WTC11 (cell line): ENCODE measurements around the gene VAV2. TPM values are rescaled to one million over a fixed set of nuclear protein-coding genes. Genes with fewer than 3 reads are reported as not detected.

Experiments
- ATAC-seq: fragments of 200-7000 bp; cut with Tn5 transposase; 2 replicates; pipeline ENCODE4 v1.10.0; 2021; ENCODE audit warnings: mild to moderate bottlenecking, moderate library complexity
- CTCF ChIA-PET: fragments of 300-600 bp; sonication (Branson Sonifier 250); formaldehyde crosslinking; loops from one replicate; lab custom pipeline; 2021; ENCODE audit warnings: antibody characterized with exemption; lab: Charles Lee
- POLR2A ChIA-PET: fragments of 350-600 bp; sonication (Branson Sonifier 250); formaldehyde crosslinking; loops from one replicate; lab custom pipeline; 2021; ENCODE audit warnings: antibody characterized with exemption; lab: Charles Lee
- DNase-seq: peaks from one replicate; pipeline ENCODE4 v3.0.0; 2021; ENCODE audit warnings: low spot score
- H3K27ac Mint-ChIP-seq: 2 replicates; pipeline ENCODE4 v1.8.0; 2021; ENCODE audit warnings: mixed read lengths
- H3K27me3 Mint-ChIP-seq: 2 replicates; pipeline ENCODE4 v1.8.0; 2021; ENCODE audit warnings: low read depth, mild to moderate bottlenecking, moderate library complexity, mixed read lengths
- H3K36me3 Mint-ChIP-seq: 2 replicates; pipeline ENCODE4 v1.8.0; 2021; ENCODE audit warnings: mixed read lengths
- H3K4me1 Mint-ChIP-seq: 2 replicates; pipeline ENCODE4 v1.8.0; 2022; ENCODE audit warnings: mixed read lengths
- H3K4me3 Mint-ChIP-seq: 2 replicates; pipeline ENCODE4 v1.8.0; 2021; ENCODE audit warnings: mild to moderate bottlenecking, moderate library complexity, mixed read lengths
- H3K9me3 Mint-ChIP-seq: 2 replicates; pipeline ENCODE4 v1.8.0; 2021; ENCODE audit warnings: mixed read lengths
- CREB1 ChIP-seq: sonication (generic); formaldehyde crosslinking; IDR thresholded peaks from 2 replicates; pipeline ENCODE4 v1.8.0; 2023; ENCODE audit warnings: mild to moderate bottlenecking, missing genetic modification reagents
- EMX1 ChIP-seq: fragments of 250-450 bp; sonication (Bioruptor Pico); IDR thresholded peaks from 2 replicates; pipeline ENCODE4 v1.8.0; 2021; ENCODE audit warnings: mild to moderate bottlenecking
- FOXK1 ChIP-seq: sonication (generic); formaldehyde crosslinking; IDR thresholded peaks from 2 replicates; pipeline ENCODE4 v1.8.0; 2022; ENCODE audit warnings: mild to moderate bottlenecking, moderate library complexity, missing genetic modification reagents
- GABPB1 ChIP-seq: sonication (generic); formaldehyde crosslinking; IDR thresholded peaks from 2 replicates; pipeline ENCODE4 v1.8.1; 2023; ENCODE audit warnings: mild to moderate bottlenecking, missing genetic modification reagents
- GRHL2 ChIP-seq: fragments of 250-450 bp; sonication (Bioruptor Pico); IDR thresholded peaks from 2 replicates; pipeline ENCODE4 v1.8.0; 2022; ENCODE audit warnings: mild to moderate bottlenecking, moderate library complexity; ENCODE audit not compliant: insufficient replicate concordance, severe bottlenecking
- KAT7 ChIP-seq: sonication (generic); formaldehyde crosslinking; IDR thresholded peaks from 2 replicates; pipeline ENCODE4 v1.8.1; 2023; ENCODE audit warnings: missing genetic modification reagents, mild to moderate bottlenecking, borderline replicate concordance
- NR1H2 ChIP-seq: sonication (generic); formaldehyde crosslinking; IDR thresholded peaks from 2 replicates; pipeline ENCODE4 v1.9.0; 2021; ENCODE audit warnings: mild to moderate bottlenecking, moderate library complexity, missing genetic modification reagents
- NR3C1 ChIP-seq: sonication (generic); formaldehyde crosslinking; conservative IDR thresholded peaks from 2 replicates; pipeline ENCODE4 v1.8.1; 2023; ENCODE audit warnings: low read depth, mild to moderate bottlenecking, missing genetic modification reagents
- OVOL2 ChIP-seq: fragments of 250-450 bp; sonication (Bioruptor Pico); IDR thresholded peaks from 2 replicates; pipeline ENCODE4 v1.9.0; 2021; ENCODE audit warnings: mild to moderate bottlenecking, borderline replicate concordance
- RORB ChIP-seq: fragments of 250-450 bp; sonication (Bioruptor Pico); IDR thresholded peaks from 2 replicates; pipeline ENCODE4 v1.9.0; 2021; ENCODE audit warnings: mild to moderate bottlenecking
- SMAD3 ChIP-seq: sonication (generic); formaldehyde crosslinking; IDR thresholded peaks from 2 replicates; pipeline ENCODE4 v1.8.0; 2022; ENCODE audit warnings: missing genetic modification reagents, mild to moderate bottlenecking, borderline replicate concordance
- ZBTB21 ChIP-seq: sonication (generic); formaldehyde crosslinking; IDR thresholded peaks from 2 replicates; pipeline ENCODE4 v1.8.1; 2023; ENCODE audit warnings: mild to moderate bottlenecking, missing genetic modification reagents, borderline replicate concordance
- ZNF396 ChIP-seq: fragments of 250-450 bp; sonication (Bioruptor Pico); IDR thresholded peaks from 2 replicates; pipeline ENCODE4 v1.8.0; 2021; ENCODE audit warnings: mild to moderate bottlenecking, moderate library complexity, borderline replicate concordance
- ZNF671 ChIP-seq: fragments of 250-450 bp; sonication (Bioruptor Pico); IDR thresholded peaks from 2 replicates; pipeline ENCODE4 v1.8.0; 2021; ENCODE audit warnings: mild to moderate bottlenecking
- total RNA-seq: library from RNA; stranded (reverse); gene quantifications from 3 replicates; pipeline ENCODE4 v1.2.3, GENCODE V29; 2021
- TF ChIP-seq, protein P1 (sequence below): fragments of 250-450 bp; sonication (Bioruptor Pico); conservative IDR thresholded peaks from 2 replicates; pipeline ENCODE4 v1.9.0; 2021; ENCODE audit warnings: mild to moderate bottlenecking
- TF ChIP-seq, protein P2 (sequence below): sonication (generic); formaldehyde crosslinking; IDR thresholded peaks from 2 replicates; pipeline ENCODE4 v1.8.0; 2022; ENCODE audit warnings: mild to moderate bottlenecking, missing genetic modification reagents

Gene VAV2
- total RNA-seq, 1 experiment from 2014 or later, result 39.7 TPM

DNA sequence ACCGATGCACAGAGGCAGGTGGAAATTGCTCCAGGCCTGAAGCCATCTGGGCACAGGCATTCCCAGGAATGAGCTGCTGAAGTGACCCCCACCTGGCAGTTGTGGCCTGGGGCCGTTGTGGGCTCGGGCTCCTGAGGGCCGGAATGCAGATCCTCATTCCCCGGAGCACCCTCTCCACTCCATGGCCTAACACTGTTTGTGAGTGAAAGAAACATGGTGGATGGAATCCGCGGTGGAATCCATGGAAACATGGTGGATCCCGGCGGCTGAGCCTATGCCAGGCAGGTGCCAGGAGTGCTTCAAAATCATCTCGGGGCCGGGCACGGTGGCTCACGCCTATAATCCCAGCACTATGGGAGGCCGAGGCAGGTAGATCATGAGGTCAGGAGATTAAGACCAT is 250.4 kb downstream of the VAV2 start:
- Mint-ChIP-seq H3K4me1 (peaks cover 6% of the 10 kb centered on the region), H3K27ac (no peak overlapping the region), H3K9me3 (peaks cover 15% of the 10 kb centered on the region), H3K27me3 (peaks cover 7% of the 10 kb centered on the region), H3K36me3 (no peaks in the 10 kb centered on the region), H3K4me3 (no peak overlapping the region)
- DNase-seq (no peak), ATAC-seq (no peak)
- ChIA-PET POLR2A (no interaction called here), CTCF (interaction anchor here (1.6 to 3.0 kb wide), 12 partner anchors 10 to 284 kb away, joined by 3 to 52 read pairs (median 22); partner anchors contain the start of gene BRD3OS)
- TF ChIP-seq KAT7 (CRISPR knock-in tag), result no peak
- no peak for TF ChIP-seq GRHL2 (CRISPR knock-in tag)
- no peak for TF ChIP-seq RORB (CRISPR knock-in tag)

DNA sequence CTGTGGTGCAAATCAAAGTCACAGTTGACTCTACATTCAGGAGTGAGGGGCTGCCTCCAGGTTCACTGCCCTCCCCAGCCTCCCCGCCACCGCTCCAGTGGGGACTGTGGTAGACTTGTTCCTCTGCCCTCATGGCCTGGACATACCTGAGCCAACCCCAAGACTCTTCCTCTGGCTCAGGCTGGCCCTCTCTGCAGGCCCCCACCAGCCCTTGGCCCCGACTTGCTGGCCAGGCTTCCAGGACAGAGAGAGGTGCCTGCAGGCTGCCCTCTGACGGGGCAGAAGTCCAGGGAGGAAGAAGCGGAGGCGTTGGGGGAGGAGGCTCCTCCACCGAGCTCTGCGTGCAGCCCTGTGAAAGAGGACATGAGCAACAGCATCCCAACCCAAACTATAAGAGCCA is 251.2 kb downstream of the VAV2 start:
- Mint-ChIP-seq H3K27me3 (peaks cover 7% of the 10 kb centered on the region), H3K4me3 (no peak overlapping the region), H3K9me3 (peaks cover 8% of the 10 kb centered on the region)
- ChIA-PET CTCF (interaction anchor here (2.4 kb wide), 1 partner anchor 285 kb away, joined by 24 read pairs; the partner anchor contains the start of gene BRD3OS), POLR2A (no interaction called here)
- no peak for TF ChIP-seq FOXK1
- no peak for TF ChIP-seq ZBTB21
- no peak for TF ChIP-seq SMAD3 (CRISPR knock-in tag)
- no peak for TF ChIP-seq ZNF396 (CRISPR knock-in tag)
- no peak for TF ChIP-seq CREB1
- TF ChIP-seq, all 79 proteins: peak for 0
- H3K36me3 Mint-ChIP-seq, result no peaks in the 10 kb centered on the region
- DNase-seq, result no peak
- peaks cover 13% of the 10 kb centered on the region for H3K4me1 Mint-ChIP-seq
- no peak for ATAC-seq
- no peak overlapping the region for H3K27ac Mint-ChIP-seq

DNA sequence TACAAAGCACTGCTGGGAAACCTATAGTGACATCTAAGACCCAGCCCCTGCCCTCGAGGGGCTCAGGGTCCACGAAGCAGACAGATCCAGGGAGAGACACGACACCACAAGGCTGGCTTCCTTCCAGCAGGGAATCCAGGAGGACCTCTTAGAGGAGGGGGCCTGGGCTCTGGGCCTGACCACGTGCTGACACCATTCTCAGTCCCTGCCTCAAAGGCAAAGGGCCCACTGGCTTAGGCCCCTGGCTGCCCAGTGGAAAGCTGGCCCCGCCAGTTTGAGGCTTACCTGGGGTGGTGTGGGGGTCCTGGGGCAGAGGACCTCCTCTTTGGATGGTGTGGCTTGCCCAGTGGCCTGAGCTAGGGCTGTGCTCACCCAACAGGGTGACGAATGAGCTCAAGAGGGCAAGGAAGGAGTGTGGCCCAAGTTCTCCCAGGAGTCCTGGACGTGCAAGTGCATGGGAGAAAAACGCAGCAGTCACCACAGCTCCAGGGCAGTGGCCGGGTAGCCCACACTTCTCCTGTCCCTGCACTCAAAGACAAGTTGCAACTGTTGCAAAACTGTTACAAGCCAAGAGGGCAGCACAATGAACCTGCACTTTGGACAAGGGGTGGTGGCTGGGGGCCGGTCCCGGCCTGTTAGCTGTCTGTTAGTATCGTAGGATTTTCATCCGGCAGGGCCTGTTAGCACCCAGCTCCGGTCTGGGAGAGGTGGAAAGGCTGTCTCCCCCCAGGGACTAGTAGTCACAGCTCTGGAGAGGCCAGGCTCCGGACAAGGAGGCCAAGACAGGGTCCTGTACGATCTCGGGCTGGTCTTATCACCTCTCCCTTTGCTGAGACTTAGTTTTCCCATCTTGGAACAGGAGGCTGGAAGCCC is 252.5 kb downstream of the VAV2 start:
- CTCF ChIA-PET, result interaction anchor here (0.5 to 1.1 kb wide), 4 partner anchors 29 to 284 kb away, joined by 3 to 4 read pairs (median 3); no protein-coding TSS in a partner anchor
- DNase-seq (no peak), ATAC-seq (no peak)
- TF ChIP-seq NR1H2 (CRISPR knock-in tag) (no peak), OVOL2 (CRISPR knock-in tag) (no peak), ZNF671 (CRISPR knock-in tag) (no peak), EMX1 (CRISPR knock-in tag) (no peak), GABPB1 (CRISPR knock-in tag) (peak; percentile 83), NR3C1 (no peak)
- TF ChIP-seq, protein P1, sequence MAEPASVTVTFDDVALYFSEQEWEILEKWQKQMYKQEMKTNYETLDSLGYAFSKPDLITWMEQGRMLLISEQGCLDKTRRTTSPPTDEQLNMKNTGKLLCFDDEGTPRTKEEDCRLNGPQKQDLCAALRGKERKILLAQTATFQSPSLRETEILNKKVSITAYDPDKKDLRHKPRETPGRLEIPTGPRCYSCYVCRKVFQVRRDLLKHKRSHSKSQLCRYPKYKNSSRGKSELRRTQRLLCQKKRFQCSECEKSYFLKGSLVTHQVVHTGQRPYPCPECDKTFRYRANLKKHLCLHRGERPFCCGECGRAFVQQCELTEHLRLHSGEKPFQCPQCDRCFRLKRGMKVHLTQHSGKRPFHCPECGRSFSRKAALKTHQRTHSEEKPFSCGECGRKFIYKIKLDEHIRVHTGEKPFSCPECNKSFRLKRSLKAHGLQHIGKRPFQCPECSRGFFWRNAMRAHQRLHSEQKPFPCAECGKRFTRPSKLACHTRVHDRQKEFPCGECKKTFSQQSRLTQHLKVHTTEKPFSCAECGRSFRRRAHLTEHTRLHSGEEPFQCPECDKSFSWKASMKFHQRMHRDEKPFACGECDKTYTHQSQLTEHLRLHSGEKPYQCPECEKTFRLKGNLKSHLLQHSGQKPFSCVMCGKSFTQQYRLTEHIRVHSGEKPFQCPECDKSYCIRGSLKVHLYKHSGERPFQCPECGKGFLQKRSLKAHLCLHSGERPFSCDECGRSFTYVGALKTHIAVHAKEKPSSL, result no peak
- TF ChIP-seq, protein P2, sequence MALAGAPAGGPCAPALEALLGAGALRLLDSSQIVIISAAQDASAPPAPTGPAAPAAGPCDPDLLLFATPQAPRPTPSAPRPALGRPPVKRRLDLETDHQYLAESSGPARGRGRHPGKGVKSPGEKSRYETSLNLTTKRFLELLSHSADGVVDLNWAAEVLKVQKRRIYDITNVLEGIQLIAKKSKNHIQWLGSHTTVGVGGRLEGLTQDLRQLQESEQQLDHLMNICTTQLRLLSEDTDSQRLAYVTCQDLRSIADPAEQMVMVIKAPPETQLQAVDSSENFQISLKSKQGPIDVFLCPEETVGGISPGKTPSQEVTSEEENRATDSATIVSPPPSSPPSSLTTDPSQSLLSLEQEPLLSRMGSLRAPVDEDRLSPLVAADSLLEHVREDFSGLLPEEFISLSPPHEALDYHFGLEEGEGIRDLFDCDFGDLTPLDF (CRISPR knock-in tag), result no peak
- Mint-ChIP-seq H3K4me3 (no peak overlapping the region), H3K9me3 (peaks cover 4% of the 10 kb centered on the region), H3K36me3 (no peaks in the 10 kb centered on the region), H3K27ac (no peak overlapping the region), H3K4me1 (peaks cover 24% of the 10 kb centered on the region), H3K27me3 (peaks cover 4% of the 10 kb centered on the region; the same call in 1 of the 2 replicates)
- POLR2A ChIA-PET, result no interaction called here
